ENCODE data around the gene PGS1. TPM values are rescaled to one million over a fixed set of nuclear protein-coding genes. Genes with fewer than 3 reads are reported as not detected.

Gene PGS1
- polyA plus RNA-seq, 2 donors = 13.9 to 14.2 TPM

DNA sequence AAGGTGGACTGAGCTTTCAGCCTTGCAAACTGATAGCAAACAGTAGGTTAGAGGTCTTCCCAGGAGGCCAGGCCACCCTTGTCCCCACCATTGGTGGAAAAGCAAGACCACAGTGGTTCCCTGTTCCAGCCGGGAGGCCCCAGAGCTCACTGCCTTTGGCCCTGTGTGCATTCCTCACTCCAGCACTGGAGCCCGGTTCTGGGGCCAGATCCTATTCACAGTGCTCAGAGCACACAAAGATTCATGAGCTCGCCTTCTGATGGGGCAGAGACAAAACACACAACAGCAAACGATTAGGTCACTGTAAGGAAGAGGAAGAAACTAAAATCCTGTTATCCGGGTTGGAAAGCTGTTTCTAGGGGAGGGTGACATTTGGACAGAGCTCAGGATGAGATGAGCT lies 5.6 kb upstream of the PGS1 start:
- Histone ChIP-seq H3K4me3 (ENCODE audit: low read depth in 1 of 2, low read length in 2 of 2) (no peak overlapping the region), H3K27ac (ENCODE audit: low read depth in 2 of 2, low read length in 1 of 2) (no peak overlapping the region), H3K36me3 (ENCODE audit: control insufficient read depth in 2 of 2, insufficient read depth in 2 of 2, low read length in 1 of 2) (no peaks in the 10 kb centered on the region), H3K4me1 (ENCODE audit: control insufficient read depth in 2 of 2, insufficient read depth in 2 of 2, low read length in 1 of 2) (peaks cover 0 to 10% of the 10 kb centered on the region in 2 donors), H3K9me3 (ENCODE audit: control insufficient read depth in 2 of 2, insufficient read depth in 1 of 2, low read depth in 1 of 2, low read length in 1 of 2) (no peaks in the 10 kb centered on the region), H3K27me3 (ENCODE audit: control insufficient read depth in 1 of 2, insufficient read depth in 2 of 2, low read length in 2 of 2) (no peaks in the 10 kb centered on the region)
- WGBS, 2 donors = 72 to 77% methylated on average over 5 of the region's 5 CpGs

DNA sequence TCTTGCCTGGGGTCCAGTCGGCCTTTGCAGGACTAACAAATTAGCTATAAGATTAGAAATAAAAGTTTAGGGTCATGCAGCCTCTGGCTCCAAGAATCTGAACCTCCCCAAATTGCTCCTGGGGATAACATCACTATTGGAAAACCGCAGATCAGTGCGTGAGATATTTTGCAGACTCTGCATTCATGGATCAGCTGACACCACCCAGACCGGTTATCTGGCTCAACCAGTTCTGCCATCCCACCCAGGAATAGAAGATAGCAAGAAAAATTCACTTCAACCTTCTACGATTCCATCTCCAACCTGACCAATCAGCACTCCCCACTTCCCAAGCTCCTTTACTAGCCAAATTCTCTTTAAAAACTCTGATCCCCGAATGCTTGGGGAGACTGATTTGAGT lies 4.3 kb upstream of the PGS1 start:
- Histone ChIP-seq H3K36me3 (ENCODE audit: control insufficient read depth in 2 of 2, insufficient read depth in 2 of 2, low read length in 1 of 2) (no peaks in the 10 kb centered on the region), H3K4me3 (ENCODE audit: low read depth in 1 of 2, low read length in 2 of 2) (no peak overlapping the region), H3K9me3 (ENCODE audit: control insufficient read depth in 2 of 2, insufficient read depth in 1 of 2, low read depth in 1 of 2, low read length in 1 of 2) (no peaks in the 10 kb centered on the region), H3K4me1 (ENCODE audit: control insufficient read depth in 2 of 2, insufficient read depth in 2 of 2, low read length in 1 of 2) (peaks cover 2 to 12% of the 10 kb centered on the region in 2 donors), H3K27ac (ENCODE audit: low read depth in 2 of 2, low read length in 1 of 2) (no peak overlapping the region), H3K27me3 (ENCODE audit: control insufficient read depth in 1 of 2, insufficient read depth in 2 of 2, low read length in 2 of 2) (no peaks in the 10 kb centered on the region)
- WGBS, 2 donors = 49 to 59% methylated on average over 6 of the region's 6 CpGs

DNA sequence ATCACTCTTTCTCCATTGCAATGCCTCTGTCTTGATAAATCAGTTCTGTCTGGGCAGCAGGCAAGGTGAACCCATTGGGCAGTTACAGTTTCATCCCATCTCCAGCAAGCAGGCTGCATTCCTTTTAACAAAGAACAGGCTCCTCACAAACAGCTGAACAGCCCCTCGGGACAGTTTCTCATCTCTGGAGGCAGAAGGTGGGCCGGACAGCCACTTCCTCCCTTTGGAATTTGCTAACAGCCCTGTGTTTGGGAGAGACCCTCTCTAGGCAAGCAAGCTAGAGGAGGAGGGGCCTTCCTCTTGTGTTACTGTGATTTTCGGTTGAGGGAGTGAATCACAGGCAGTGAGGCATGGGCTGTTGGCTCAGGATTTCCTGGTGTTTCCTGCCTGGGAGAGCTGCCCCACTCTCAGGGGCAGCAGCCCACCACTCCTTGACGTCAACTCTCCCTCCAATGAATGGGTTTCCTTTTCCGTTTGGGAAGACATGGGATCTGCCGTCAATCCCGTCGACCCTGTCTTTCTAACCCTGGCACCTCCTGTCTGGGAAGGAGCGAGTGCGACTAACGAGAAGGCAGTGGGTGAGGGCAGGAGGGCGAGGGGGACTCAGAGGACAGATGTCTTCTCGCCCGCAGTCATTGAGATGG lies 3.7 kb upstream of the PGS1 start:
- 67 to 76% methylated on average over 14 of the region's 14 CpGs for WGBS, 2 donors
- H3K4me3 ChIP-seq (ENCODE audit: low read depth in 1 of 2, low read length in 2 of 2) = no peak overlapping the region

DNA sequence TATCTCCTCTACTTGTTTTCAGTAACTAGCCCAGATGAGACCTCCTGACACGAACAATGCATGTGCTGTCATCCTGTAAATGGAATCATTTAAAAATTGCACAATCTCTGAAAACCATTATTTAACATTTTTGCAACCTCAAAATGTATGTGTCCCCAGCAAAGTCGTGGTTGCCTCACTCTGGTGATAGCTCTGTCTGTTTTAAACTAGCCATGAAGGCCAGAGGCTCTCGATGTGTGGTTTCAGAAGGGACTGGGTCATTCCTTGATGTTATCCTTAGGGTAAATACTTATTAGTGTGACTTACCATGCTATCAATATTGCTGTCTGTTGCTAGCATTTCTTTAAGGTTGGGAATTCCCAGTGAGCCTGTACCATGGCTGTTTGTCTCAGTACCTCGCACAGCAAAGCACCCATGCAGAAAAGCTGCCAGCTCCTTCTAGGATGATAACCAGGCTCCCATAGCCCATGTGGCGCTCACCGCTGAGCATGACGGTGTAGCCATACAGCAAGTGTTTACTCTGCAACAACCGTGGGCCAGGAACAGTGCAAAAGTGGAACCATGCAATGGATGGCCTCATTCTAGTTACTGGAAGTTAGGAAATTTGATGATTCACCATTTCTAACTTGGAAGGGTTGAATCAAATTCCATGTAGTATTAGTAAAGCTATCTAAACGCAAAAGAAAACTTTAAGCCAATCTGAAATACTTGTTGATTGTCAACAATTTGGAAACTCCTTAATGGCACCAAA lies 2.9 kb upstream of the PGS1 start:
- H3K27me3 ChIP-seq (ENCODE audit: control insufficient read depth in 1 of 2, insufficient read depth in 2 of 2, low read length in 2 of 2) = no peaks in the 10 kb centered on the region
- H3K4me3 ChIP-seq (ENCODE audit: low read depth in 1 of 2, low read length in 2 of 2) = no peak overlapping the region
- no peaks in the 10 kb centered on the region for H3K9me3 ChIP-seq (ENCODE audit: control insufficient read depth in 2 of 2, insufficient read depth in 1 of 2, low read depth in 1 of 2, low read length in 1 of 2)
- H3K27ac ChIP-seq (ENCODE audit: low read depth in 2 of 2, low read length in 1 of 2) = peak overlapping the region in 1 of 2 donors; percentile 72
- WGBS, 2 donors = 41 to 49% methylated on average over 9 of the region's 9 CpGs
- H3K36me3 ChIP-seq (ENCODE audit: control insufficient read depth in 2 of 2, insufficient read depth in 2 of 2, low read length in 1 of 2) = no peaks in the 10 kb centered on the region
- H3K4me1 ChIP-seq (ENCODE audit: control insufficient read depth in 2 of 2, insufficient read depth in 2 of 2, low read length in 1 of 2) = peaks cover 2 to 12% of the 10 kb centered on the region in 2 donors

More for the DNA sequence above, 3.7 kb upstream of the PGS1 start:
- Histone ChIP-seq H3K4me1 (ENCODE audit: control insufficient read depth in 2 of 2, insufficient read depth in 2 of 2, low read length in 1 of 2) (peaks cover 2 to 12% of the 10 kb centered on the region in 2 donors), H3K27me3 (ENCODE audit: control insufficient read depth in 1 of 2, insufficient read depth in 2 of 2, low read length in 2 of 2) (no peaks in the 10 kb centered on the region), H3K36me3 (ENCODE audit: control insufficient read depth in 2 of 2, insufficient read depth in 2 of 2, low read length in 1 of 2) (no peaks in the 10 kb centered on the region), H3K9me3 (ENCODE audit: control insufficient read depth in 2 of 2, insufficient read depth in 1 of 2, low read depth in 1 of 2, low read length in 1 of 2) (no peaks in the 10 kb centered on the region), H3K27ac (ENCODE audit: low read depth in 2 of 2, low read length in 1 of 2) (peak overlapping the region in 1 of 2 donors; percentile 44)

DNA sequence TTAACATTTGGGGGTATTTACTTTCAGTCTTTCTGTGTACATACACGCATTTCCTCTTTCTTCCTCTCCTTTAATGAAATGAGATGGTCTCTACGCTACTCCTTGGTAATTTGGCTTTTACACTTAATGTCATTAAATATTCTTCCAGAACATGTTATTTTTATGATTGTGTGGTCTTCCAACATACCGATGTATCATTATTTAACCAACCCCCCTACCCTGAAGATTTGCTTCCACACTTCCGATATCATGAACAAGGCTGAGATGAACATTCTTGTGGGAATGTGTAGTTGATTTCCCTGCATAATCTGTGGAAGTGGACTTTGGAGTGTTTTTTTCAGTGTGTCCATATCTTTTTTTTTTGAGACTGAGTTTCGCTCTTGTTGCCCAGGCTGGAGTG lies 2.3 kb upstream of the PGS1 start:
- peaks cover 2 to 12% of the 10 kb centered on the region in 2 donors for H3K4me1 ChIP-seq (ENCODE audit: control insufficient read depth in 2 of 2, insufficient read depth in 2 of 2, low read length in 1 of 2)
- H3K27ac ChIP-seq (ENCODE audit: low read depth in 2 of 2, low read length in 1 of 2) = no peak overlapping the region
- H3K36me3 ChIP-seq (ENCODE audit: control insufficient read depth in 2 of 2, insufficient read depth in 2 of 2, low read length in 1 of 2) = no peaks in the 10 kb centered on the region
- no peaks in the 10 kb centered on the region for H3K27me3 ChIP-seq (ENCODE audit: control insufficient read depth in 1 of 2, insufficient read depth in 2 of 2, low read length in 2 of 2)
- H3K4me3 ChIP-seq (ENCODE audit: low read depth in 1 of 2, low read length in 2 of 2) = no peak overlapping the region
- no peaks in the 10 kb centered on the region for H3K9me3 ChIP-seq (ENCODE audit: control insufficient read depth in 2 of 2, insufficient read depth in 1 of 2, low read depth in 1 of 2, low read length in 1 of 2)
- 81 to 85% methylated on average over 5 of the region's 5 CpGs for WGBS, 2 donors

DNA sequence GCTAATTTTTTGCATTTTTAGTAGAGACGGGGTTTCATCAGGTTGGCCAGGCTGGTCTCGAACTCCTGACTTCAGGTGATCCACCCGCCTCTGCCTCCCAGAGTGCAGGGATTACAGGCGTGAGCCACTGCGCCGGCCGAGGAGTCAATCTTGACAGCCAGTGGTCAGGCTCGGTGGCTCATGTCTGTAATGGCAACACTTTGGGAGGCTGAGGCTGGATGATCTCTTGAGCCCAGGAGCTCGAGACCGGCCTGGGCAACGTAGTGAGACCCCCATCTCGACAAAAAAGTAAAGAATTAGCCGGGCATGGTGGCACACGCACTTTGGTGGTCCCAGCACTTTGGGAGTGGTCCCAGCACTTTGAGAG lies 608 bp upstream of the PGS1 start:
- Histone ChIP-seq H3K27me3 (ENCODE audit: control insufficient read depth in 1 of 2, insufficient read depth in 2 of 2, low read length in 2 of 2) (no peaks in the 10 kb centered on the region), H3K9me3 (ENCODE audit: control insufficient read depth in 2 of 2, insufficient read depth in 1 of 2, low read depth in 1 of 2, low read length in 1 of 2) (no peaks in the 10 kb centered on the region), H3K27ac (ENCODE audit: low read depth in 2 of 2, low read length in 1 of 2) (peak overlapping the region in 1 of 2 donors; percentile 84), H3K4me3 (ENCODE audit: low read depth in 1 of 2, low read length in 2 of 2) (peak overlapping the region; percentile 85 to 93), H3K36me3 (ENCODE audit: control insufficient read depth in 2 of 2, insufficient read depth in 2 of 2, low read length in 1 of 2) (no peaks in the 10 kb centered on the region), H3K4me1 (ENCODE audit: control insufficient read depth in 2 of 2, insufficient read depth in 2 of 2, low read length in 1 of 2) (peaks cover 2 to 12% of the 10 kb centered on the region in 2 donors)
- WGBS, 2 donors = 32 to 42% methylated on average over 14 of the region's 14 CpGs

DNA sequence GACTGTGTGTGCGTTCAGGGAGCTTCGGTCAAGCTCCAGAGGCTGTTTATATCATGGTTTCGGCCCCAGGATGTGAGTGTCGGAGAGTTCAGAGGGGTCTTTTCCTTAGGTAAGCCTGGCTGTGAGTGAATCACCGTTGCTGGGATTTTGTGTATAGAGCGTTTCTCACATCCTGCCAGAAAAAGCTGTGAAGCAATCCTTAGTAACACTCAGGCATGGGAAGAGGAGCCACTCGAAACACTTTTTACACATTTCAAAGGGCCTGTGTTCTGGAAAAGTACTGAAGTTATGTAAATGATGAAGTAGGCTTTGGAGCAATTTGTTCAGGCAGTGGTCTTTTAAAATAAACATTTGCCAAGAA lies 662 bp downstream of the PGS1 start:
- H3K27ac ChIP-seq (ENCODE audit: low read depth in 2 of 2, low read length in 1 of 2) = peak overlapping the region; percentile 84 to 90
- H3K36me3 ChIP-seq (ENCODE audit: control insufficient read depth in 2 of 2, insufficient read depth in 2 of 2, low read length in 1 of 2) = no peaks in the 10 kb centered on the region
- H3K4me3 ChIP-seq (ENCODE audit: low read depth in 1 of 2, low read length in 2 of 2) = peak overlapping the region; percentile 85 to 93
- no peaks in the 10 kb centered on the region for H3K9me3 ChIP-seq (ENCODE audit: control insufficient read depth in 2 of 2, insufficient read depth in 1 of 2, low read depth in 1 of 2, low read length in 1 of 2)
- WGBS, 2 donors = 2 to 3% methylated on average over 7 of the region's 7 CpGs
- H3K27me3 ChIP-seq (ENCODE audit: control insufficient read depth in 1 of 2, insufficient read depth in 2 of 2, low read length in 2 of 2) = no peaks in the 10 kb centered on the region
- peaks cover 2 to 14% of the 10 kb centered on the region in 2 donors for H3K4me1 ChIP-seq (ENCODE audit: control insufficient read depth in 2 of 2, insufficient read depth in 2 of 2, low read length in 1 of 2)

DNA sequence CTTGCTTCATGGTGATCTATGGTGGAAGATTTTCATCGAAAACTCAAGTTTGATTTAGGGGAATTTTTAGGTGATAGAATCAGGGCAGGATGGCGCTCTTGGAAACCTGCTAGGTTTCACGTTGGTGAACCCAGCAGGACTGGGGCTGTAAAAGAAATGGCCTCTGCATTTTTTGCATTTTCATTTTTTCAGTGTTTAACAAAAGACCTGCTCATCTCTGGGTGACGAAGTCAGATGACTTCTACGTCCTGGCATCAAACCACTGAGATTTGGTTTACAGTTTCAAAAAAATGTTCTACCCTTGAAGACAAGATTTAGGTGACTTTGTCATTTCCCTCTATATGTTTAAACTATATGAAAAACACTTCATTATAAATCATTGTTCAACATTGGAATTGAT lies 1.9 kb downstream of the PGS1 start:
- H3K9me3 ChIP-seq (ENCODE audit: control insufficient read depth in 2 of 2, insufficient read depth in 1 of 2, low read depth in 1 of 2, low read length in 1 of 2) = no peaks in the 10 kb centered on the region
- H3K27ac ChIP-seq (ENCODE audit: low read depth in 2 of 2, low read length in 1 of 2) = no peak overlapping the region
- H3K36me3 ChIP-seq (ENCODE audit: control insufficient read depth in 2 of 2, insufficient read depth in 2 of 2, low read length in 1 of 2) = no peaks in the 10 kb centered on the region
- peaks cover 2 to 10% of the 10 kb centered on the region in 2 donors for H3K4me1 ChIP-seq (ENCODE audit: control insufficient read depth in 2 of 2, insufficient read depth in 2 of 2, low read length in 1 of 2)
- H3K4me3 ChIP-seq (ENCODE audit: low read depth in 1 of 2, low read length in 2 of 2) = no peak overlapping the region
- no peaks in the 10 kb centered on the region for H3K27me3 ChIP-seq (ENCODE audit: control insufficient read depth in 1 of 2, insufficient read depth in 2 of 2, low read length in 2 of 2)
- WGBS, 2 donors = 78% methylated on average over 5 of the region's 5 CpGs

DNA sequence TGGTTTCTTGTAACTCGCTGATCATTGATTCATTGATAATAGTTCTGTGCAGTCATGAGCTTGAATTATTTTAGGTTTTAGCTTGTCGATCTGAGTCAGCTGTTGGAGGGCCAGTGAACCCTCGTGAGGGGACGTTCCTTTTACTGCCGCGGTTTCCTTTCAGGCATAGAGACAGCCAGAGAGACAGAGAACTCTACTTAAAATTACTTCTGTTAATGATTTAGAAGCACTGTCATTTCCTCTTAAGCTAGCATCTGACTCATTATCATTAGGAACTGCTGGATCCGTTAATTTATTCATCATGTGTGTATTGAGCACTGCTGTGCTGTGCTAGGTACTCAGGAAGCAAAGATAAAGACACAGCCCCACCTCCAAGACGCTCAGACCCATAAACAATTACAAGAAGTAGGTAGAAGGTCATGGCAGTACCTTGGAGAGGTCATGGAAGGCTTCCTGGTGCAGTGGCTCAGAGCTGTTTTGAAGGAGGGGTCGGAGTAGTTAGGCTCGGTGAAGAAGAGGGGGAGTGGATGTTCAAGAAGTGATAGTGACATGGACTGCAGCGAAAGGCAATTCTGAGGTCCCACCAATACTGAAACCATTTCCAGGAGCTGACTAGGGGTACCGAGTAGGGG lies 3.3 kb downstream of the PGS1 start:
- Histone ChIP-seq H3K4me3 (ENCODE audit: low read depth in 1 of 2, low read length in 2 of 2) (no peak overlapping the region), H3K4me1 (ENCODE audit: control insufficient read depth in 2 of 2, insufficient read depth in 2 of 2, low read length in 1 of 2) (peaks cover 6 to 10% of the 10 kb centered on the region in 2 donors)
- WGBS, 2 donors = 54 to 55% methylated on average over 12 of the region's 12 CpGs

More for the DNA sequence above, 3.3 kb downstream of the PGS1 start:
- H3K36me3 ChIP-seq (ENCODE audit: control insufficient read depth in 2 of 2, insufficient read depth in 2 of 2, low read length in 1 of 2) = no peaks in the 10 kb centered on the region
- H3K27me3 ChIP-seq (ENCODE audit: control insufficient read depth in 1 of 2, insufficient read depth in 2 of 2, low read length in 2 of 2) = no peaks in the 10 kb centered on the region
- H3K27ac ChIP-seq (ENCODE audit: low read depth in 2 of 2, low read length in 1 of 2) = peak overlapping the region in 1 of 2 donors; percentile 59
- no peaks in the 10 kb centered on the region for H3K9me3 ChIP-seq (ENCODE audit: control insufficient read depth in 2 of 2, insufficient read depth in 1 of 2, low read depth in 1 of 2, low read length in 1 of 2)

Data from esophagus (tissue), 2 donors.